ENCODE results near the gene CCDC93.

The CCDC93 gene, protein sequence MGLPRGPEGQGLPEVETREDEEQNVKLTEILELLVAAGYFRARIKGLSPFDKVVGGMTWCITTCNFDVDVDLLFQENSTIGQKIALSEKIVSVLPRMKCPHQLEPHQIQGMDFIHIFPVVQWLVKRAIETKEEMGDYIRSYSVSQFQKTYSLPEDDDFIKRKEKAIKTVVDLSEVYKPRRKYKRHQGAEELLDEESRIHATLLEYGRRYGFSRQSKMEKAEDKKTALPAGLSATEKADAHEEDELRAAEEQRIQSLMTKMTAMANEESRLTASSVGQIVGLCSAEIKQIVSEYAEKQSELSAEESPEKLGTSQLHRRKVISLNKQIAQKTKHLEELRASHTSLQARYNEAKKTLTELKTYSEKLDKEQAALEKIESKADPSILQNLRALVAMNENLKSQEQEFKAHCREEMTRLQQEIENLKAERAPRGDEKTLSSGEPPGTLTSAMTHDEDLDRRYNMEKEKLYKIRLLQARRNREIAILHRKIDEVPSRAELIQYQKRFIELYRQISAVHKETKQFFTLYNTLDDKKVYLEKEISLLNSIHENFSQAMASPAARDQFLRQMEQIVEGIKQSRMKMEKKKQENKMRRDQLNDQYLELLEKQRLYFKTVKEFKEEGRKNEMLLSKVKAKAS

DNA sequence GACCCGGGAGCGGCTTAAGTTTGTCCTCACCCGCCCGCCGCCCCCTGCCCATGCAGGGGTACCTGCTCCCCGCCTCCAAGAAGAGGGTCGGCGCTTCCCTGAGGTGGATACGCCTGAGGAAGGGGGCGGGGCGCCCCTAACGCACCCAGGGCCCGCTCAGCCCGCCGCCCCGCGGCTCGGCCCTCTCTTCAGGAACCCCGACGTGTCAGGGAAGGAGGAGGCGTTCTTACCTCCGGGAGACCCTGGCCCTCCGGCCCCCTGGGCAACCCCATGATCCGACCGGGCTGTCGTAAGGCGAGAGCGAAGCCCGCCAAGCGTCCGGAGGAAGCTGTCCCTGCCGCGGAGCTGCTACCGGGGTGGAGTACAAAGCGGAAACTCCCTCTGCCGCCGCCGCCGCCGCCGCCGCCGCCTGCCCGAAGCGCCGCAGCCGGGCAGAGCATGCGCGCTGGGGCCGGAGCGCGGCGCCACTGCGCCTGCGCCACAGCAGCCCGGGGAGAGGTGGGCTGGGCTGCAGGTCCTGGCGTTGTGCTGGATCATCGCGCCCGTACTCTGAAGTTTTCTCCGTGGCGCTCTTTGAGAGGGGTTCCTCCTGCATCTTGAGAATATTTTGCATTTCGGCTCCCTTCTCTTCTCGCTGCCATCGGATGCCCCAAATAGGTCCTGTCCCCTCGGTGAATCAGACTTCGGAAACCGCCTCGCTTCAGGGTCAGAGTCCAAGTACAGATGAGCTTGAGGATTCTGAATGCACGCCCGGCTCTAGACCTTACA lies at the start of gene CCDC93:
TSS of gene CCDC93 (minus strand) at position 347 of the 768 bp plus-strand sequence. CDS start at position 272, 75 bp downstream.
- peak; percentile 58 for DNase-seq

DNA sequence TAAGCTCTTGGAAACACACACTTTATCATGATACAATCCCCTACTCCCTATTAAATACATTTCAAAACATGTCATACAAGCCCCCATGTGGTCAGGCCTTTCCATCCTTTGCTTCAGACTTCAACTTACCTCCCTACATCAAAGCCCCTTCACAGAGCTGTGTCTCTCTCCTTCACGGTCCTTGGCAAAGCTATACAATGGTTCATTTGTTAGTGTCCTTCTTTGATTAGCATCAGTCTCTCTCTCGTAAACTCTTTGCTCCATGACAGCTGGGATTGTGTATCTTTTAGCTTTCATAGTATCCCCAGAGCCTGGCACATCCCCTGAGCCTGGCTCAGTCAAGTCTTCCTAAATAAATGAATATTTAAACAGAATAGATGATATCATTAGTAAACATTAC lies 48.8 kb upstream of the CCDC93 start:
- no peak for DNase-seq

DNA sequence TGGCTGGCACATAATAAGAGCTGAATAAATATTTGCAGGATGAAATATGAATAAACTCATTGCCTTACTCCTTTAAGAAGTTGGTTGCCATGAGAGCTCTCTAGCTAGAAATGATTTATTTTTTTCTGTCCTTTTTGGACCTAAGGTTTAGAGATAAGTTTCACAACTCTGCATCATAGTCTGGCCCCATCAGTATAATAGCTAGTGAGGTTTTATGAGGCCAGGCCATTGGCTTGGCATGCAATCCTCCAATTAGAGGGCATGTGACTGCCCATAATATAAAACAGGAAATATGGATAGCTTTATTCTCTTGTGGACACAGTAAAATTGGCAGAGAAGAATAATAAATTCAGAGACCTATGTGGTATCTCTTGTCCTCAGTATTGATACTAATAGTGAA lies 48.2 kb upstream of the CCDC93 start:
- DNase-seq, result no peak

DNA sequence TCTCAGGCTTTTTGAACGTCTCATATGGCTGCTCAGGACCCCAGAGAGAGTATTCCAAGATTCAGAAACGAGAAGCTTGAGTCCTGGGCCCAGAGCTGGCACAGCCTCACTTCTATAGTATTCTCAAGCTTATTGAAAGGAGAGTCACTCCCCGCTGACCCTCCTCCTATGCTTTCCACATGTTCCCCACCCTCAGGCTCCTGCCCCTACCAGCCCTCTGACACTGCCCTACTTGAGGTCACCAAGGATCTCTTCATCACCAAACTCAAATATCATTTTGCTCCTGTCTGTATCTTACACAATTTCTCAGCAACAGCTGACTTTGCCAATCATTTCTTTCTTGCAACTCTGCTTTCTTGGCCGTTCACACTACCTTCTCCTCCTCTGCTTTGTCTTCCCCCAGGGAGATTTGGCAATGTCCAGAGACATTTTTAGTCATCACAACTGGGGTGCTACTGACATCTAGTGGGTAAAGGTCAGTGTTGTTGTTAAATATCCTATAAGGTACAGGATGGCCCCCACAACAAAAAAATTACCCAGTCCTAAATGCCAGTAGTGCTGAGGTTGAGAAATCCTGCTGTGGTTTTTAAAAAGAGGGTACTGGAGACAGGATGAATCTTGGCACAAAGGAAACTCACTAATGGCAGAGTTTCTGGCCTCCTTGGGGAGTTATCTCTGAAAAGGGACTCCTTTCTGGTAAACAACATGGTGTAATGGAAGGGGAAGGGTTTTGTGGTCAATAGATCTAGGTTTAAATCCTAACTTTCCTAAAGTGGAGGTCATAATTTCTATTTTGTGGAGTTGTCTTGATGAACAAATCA lies 47.5 kb upstream of the CCDC93 start:
- no peak for DNase-seq

DNA sequence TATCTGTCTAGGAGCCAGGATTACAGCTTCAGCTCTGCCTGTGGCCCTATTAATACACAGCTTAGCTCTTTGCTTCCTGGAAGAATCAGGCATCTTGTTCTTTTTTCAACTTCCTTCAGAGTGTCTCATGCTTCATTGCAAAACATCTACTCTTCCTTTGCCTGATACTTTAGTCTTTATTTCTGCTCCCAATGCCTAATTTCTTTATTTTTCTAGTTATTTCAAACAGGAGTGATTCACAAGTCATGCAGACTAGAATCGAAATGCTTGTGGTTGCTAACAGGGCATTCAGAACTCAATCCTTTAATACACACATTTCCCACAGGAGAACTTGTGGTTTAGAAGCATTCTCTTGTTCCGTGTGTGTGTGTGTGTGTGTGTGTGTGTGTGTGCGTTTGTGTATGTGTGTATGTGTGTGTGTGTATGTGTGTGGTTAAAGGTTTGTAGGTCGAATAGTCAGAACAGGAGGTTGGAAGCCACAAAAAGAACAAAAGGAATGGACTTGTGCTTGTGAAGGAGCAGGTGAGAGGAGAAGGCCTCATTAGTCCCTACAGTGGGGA lies 46.1 kb upstream of the CCDC93 start:
- DNase-seq, result no peak

DNA sequence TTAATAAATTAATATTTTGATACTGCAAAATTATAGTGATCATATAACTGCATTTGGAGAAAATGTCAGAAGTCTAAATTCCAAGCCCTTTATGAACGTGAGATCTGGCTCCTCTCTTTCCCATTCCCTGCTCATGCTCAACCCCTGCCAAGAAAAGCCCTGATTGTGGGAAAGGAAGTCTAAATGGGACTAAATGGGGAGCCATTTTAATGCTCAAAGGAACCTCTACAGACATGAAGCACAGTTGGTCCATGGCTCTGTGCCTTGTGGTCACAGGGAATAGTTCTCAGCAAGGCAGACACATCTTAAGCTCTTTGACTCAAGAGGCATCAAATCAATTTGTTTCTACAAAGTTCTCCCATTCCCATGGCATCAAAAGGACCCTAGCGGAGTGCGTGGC lies 45.1 kb upstream of the CCDC93 start:
- DNase-seq, result no peak

DNA sequence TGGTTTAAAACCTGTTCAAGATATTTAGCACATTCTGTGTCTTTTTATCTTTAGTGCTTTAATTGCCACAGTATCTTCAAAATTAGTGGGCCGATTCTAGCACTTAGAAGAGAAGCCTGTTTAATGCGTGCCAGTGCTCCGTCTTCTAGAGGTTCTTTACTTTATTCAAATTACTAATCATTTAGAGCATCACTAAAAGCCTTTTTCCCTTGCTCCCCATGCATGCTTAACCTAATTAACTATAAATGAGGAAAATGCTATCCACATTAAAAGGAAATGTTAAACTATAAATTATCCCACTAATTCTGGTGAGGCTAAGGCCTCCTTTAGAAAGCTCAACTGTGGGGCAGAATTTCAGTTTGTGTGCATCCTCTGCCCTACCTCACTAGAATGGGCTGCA lies 42.9 kb upstream of the CCDC93 start:
- no peak for DNase-seq

DNA sequence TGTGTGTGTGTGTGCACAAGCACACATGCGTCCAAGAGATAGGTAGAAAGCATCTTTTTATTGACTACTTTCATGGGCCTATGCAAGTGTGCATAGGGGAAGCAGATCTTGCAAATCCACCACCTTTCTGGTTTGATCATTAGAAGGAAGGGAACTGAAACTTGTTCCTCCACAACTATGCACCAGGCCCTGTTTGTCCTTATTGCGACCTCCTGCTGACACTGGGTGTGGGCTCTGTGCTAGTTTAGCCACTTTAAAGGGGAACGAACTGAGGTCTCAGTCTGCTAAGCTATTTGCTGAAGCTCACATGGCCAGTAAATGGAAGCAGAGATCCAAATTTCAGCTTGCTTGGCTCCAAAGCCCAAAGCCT lies 42.3 kb upstream of the CCDC93 start:
- no peak for DNase-seq

DNA sequence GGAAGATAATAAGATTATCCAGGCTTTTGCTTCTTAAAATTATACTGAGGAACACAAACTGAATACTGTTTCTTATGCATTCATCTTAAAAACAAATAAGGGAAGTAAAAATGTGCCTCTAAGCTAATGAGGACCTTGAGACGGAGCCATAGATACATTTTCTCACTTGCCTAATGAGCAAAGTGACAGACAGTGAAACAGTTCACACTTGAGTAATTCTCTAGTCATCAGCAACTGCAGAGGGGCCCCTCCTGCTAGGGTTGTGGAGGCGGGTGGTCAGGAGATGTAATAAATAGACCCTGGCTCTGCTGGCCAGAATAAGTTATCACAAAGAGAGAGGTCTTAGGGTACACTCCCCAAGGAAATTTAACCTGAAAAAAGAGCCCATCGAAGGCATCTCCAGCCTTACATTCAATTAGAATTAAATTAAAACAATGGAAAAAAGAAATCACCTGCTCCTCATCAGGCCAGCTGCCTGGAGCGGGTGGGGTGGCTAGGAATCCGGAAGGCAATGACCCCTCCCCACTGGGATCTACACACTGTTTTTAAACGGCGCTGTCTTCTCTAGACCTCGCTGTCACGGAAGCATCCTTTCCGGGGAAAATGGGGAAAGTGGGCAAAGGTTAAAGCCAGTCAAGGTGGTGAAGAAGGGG lies 41.8 kb upstream of the CCDC93 start:
- no peak for DNase-seq

DNA sequence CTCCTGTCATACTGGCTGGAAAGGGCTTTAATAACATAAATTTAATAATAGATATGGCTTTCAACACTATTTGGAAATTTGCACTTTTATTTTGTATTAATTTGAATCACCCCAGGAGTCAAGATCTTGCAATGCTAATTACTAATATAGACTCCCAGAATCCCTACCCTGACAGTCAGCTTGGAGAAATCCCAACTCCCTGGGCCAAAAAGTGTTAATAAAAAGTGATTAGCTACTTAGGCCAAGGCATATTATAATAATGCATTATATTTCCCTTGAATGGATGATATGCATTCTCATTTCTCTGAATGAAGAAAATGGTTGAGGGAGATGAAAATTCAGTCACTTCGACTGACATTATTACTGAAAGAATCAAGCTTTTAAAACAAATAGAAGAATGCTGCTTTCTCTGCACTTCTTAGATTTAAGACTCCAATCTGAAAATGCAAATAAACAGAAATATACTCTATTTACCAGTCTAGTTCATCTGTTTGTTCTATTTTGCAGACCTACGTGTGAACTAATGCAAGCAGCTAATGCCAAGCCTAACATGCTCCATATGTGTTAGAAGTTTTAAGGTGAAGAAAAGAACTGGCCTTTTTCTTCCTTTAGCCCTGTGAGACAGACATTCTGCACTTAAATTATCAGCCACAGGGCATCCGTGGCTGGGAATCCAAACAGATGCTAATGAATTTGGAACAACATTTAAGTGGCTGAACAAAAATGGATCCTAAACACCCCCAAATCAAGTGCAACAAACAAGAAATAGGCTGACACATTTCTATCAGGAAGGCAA lies 40.5 kb upstream of the CCDC93 start:
- no peak for DNase-seq

DNA sequence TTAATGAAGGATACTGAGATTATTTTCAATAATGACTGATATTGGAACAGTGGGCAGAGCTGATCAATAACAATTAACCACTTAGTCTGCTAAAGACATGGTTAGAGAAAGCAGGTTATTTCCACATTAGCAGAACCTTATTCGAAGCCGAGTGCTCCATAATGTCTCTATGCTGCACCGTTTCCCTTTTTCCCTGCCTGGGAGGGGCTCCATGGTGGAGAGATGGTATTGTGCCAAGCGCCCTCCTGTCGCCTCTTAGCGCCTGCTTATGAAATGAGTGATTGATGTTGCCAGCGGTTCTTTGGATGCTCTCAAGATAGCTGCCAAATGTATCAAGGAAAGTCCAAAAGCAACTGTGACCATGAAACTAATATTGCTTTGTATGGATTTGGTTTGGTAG lies 39.8 kb upstream of the CCDC93 start:
- DNase-seq, result no peak

DNA sequence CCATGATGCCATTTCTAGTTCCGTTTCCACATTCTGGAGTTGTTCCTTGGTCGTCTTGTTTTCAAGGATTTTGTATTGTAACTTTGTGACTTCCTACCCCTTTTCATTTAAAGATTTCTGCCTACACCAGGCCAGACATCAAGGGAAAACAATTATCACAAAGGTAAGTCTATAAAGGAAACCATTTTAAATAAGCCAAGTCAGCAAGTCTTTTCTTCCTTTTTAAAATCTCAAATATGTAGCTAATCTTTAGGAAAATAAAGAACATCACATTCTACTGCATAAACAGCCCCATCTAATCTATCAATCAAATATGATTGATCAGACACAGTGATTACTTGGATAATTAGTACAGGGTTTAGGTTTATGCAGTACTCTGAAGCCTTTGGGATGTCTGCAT lies 38.6 kb upstream of the CCDC93 start:
- no peak for DNase-seq

DNA sequence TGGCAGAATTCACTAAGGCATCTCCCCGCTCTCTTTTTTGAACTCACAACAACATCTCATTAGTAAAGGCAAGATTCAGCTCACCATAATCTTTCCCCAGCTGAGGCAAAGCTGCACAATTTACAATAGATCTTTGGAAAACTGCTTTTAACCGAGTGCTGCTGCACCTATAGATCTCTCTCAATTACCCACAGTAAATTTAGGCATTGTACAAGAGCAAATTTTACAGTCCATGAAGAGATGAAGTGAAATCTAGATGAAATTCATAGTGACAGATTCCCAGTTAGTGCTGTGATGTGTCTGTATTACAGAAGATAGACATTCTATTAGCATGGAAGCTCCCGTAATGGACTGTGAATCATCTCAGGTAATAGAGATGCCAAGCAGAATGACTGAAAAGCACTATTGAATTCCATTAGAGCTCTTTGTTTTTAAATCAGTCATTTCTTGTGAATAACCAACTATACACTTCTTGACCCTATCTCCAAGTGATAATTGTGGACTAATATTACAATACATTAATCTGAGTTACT lies 38.0 kb upstream of the CCDC93 start:
- no peak for DNase-seq

DNA sequence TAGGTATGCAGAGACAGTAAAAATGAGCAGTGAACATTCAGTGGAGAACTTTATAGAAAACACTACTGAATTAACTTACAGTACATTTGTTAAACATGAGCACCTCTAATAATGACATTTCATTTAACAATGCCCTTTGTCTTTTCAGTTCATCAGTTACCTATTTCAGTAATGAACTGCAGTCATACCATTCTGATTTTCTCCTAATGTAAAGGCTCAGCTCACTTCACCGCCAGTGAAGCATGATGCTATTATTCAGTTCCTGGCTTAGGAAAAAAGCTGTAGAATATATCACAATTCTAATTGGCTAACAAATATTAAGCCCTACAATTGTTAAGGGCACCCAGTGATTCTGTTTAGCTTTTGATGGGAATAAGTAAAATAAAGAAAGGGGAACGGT lies 37.1 kb upstream of the CCDC93 start:
- DNase-seq, result no peak

DNA sequence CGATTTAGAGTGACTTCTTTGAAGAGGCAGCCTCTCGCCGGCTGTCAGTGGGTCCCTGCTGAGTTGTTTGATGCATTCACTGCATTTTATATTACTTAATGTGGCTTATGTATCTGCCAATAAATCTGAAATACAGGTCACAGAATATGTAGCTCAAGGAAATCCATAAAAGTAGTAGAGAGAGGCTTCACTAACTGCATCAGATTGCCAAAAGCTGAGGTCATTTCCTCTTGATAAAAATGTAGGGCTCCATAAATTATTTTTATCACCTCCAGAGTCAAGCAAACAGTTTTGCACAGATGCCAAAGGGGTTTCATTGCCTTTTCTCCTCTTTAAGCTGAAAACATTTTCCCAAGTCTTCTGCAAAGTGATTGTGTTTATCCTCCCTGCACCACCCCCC lies 36.5 kb upstream of the CCDC93 start:
- no peak for DNase-seq

DNA sequence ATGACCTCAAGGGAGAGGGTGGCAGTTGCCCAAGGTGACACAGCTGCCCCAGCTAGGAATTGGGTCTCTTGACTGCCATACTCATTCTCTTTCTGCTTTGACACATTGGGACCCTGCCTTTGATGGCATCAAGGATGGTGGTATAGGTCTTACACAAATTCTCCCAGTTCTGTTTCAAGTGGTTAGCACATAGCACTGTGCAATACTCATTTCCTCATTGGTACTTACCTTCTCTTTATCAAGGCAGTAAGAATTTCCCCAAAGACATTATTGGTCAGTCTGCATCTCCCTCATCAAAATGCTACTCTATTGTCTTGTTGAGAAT lies 35.9 kb upstream of the CCDC93 start:
- DNase-seq, result no peak

DNA sequence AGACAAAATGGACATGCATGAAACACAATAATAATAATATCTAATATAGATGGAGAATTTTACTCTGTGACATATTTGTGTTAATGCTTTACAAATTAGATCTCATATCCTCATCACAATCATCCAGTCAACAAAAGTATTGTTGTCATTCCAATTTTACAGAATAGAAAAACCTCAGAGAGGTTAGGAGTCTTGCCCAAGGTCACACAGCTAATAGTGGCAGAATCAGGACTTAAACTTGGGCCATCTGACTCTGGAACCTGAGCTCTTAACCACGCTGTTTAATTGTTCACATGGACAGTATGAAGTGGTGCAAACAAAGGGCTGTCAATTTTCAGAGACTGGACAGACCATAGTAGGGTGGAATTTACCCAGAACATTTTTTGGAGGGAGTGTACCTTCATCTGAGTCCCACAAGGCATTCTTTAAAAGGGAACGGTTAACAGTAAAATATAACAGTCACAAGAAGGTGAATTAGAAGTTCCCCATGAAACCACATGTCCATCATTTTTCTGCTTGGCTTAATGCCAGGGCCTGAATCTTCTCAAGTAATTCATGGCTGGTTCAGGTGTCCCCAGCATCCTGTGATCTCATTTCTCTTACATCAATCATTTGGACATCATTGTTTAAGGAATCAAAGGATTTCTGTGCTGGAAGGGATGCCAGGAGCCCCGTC lies 35.4 kb upstream of the CCDC93 start:
- DNase-seq, result no peak

DNA sequence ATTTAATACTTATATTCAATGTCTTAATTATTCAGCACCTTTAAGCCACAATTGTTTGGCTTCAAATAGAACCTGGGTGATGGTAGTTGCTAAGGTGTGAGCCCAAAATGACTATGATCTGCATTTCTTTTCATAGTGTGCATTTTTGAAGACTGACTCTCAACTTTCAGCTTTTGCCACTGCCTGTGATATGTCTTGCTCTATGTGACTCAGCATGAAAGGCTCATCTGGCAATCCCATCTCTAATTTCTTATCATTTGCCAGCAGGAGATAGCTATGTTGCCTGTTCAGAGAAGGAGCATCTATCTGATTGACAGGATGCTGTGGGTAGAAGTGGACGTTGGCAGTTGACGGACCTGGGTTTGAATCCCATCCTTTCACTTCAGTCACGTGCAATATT lies 34.5 kb upstream of the CCDC93 start:
- DNase-seq, result no peak

DNA sequence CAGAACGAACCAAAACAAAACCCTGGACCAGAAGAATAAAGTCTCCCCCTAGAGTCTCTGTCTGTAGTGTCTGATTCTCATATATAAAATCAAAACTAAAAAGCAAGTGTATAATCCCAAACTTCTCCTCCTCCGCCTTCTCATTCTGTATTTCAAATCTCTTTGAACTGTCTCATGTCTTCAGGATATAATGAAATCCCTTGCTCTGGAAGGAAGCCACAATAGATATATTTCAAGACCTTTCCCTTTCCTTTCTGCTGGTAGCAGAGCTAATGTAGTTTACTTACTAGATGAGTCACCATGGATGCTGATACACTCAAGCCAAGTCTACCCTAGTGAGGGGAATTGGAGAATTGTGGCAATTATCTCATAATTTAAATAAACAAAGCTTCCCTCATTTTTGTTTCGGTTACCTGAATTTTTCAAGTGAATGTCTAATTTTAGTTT lies 33.5 kb upstream of the CCDC93 start:
- DNase-seq, result no peak

DNA sequence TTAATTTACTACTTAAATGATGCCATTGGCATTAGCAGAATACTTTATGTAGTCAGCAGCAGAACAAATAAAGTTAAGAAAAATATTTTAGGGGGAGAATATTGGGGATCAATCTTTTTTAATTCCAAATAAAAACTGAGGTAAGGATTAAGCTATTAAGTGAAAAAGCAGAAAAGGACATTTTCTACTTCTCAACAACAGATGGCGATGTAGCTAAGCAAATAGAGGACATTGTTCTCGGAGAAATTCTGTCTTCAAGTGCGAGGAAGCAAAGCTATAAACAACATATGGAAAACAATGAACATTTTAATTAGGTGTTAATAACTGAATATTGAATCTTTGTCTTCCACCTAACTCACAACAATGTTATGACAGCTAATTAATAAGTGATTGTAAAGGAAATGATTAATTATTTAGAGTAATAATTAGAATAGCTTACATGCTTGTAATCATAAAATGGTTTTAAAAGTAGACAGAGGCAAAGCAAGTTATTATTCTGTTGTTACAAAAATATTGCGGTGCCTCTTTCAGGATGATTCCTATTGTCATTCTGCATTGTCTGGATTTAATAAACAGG lies 32.9 kb upstream of the CCDC93 start:
- DNase-seq, result no peak
